CD4-positive, alpha-beta T cell treated with Interleukin-12 subunit alpha and Interleukin-12 subunit beta, for 1 hour (primary cell): ENCODE results near the gene MYPN.

Experiments used
- DNase-seq: peaks from one replicate; pipeline ENCODE4 v3.0.0-alpha.2; 2020

The MYPN gene

DNA sequence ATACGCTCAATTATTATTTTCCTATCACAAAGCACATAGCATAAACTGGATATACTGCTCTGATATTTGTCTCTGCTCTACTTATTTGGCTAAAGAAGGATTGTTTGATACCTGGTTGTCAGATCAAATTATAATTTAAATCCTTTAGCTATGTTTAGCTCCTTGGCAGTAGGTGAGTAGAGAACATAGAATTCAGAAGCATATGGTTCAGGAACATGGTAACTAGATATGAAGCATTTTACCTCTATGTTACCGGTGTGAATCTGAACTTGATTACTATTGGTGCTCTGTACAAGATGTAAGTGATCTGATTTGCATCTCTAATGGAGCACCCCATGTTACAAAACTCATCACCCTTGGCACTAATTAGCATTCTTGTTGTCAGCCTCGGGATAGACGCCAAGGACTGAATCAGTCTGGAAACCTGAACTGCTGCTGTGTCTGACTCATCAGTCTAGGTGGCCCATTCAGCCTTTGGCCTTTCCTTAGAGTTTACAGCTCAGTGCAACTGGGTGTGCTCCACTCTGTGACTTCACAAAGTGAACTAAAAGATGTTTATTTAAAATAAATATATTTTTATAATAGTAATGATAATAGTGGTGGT is 12.3 kb upstream of the MYPN start:
- DNase-seq: no peak

DNA sequence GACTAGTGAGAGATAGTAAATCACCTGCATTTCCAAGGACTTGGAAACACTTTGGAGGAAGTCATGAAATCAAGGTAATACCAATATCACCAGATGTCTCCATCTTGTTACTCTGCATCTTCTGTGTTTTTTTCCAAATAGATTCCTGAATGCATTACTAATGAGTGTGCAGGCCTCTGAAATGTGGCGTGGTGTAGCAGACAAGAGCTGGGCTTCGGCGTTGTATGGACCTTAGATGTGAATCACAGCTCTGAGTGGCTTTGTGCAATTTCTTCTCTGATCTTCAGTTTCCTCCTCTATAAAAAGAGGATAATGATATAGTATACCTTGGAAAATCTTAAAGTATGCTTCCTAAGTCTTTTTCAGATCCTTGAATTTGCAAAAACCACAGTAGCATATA is 9.6 kb upstream of the MYPN start:
- DNase-seq: no peak

DNA sequence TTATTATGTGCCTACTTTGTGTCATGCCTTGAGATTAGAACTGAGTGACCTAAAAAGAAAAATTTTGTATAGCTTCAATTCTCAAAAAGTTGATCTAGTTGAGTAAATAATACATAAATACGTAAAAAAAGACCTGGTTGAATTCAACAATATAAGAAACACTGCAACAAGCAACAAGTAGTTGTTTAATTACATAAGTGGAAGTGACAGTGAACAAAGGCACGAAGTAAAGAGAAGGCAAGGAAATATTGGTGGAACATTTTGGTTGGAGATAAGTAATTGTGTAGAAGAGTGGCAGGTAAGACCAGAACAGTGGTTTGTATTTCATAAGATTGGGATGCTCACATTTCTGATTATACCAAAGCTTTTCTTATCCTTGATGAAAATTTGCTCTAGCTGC is 8.2 kb upstream of the MYPN start:
- DNase-seq: no peak

DNA sequence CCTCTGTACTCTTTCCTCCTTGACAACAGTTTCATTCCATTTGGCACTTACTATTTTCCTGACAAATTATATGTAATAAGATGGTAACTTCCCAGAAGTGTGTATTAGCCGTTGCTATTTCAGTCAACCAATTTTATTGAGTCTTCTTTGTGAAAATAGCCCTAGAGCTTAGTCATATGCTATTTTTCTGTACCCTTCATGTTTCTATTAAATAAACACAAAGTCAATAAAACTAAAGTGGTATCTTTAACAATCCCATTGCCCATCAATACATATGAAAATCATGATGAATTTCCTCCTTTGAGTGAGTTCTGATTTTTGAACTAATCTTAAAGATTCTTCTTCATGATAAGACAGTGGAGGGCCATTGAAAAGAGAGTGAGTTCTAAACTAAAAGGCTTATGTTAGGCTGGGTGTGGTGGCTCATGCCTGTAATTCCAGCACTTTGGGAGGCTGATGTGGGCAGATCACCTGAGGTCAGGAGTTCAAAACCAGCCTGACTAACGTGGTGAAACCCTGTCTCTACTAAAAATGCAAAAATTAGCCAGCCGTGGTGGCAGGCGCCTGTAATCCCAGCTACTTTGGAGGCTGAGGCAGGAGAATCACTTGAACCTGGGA is 5.9 kb upstream of the MYPN start:
- no peak for DNase-seq

DNA sequence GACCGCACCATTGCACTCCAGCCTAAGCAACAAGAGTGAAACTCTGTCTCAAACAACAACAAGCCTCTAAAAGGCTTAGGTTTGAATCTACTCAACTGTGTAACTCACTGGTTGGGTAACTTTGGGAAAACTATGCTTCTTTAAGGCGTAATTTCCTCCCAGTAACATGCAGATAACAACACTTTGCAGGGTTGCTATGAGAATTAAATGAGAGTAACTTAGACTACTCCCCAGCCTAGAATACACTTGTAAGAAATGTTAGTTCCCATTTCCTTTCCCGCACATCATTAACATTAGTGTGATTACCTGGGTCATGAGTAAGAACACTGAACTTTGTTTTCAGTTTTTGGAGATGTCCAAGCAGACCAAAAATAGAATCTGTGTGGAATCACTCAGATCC is 5.4 kb upstream of the MYPN start:
- no peak for DNase-seq

DNA sequence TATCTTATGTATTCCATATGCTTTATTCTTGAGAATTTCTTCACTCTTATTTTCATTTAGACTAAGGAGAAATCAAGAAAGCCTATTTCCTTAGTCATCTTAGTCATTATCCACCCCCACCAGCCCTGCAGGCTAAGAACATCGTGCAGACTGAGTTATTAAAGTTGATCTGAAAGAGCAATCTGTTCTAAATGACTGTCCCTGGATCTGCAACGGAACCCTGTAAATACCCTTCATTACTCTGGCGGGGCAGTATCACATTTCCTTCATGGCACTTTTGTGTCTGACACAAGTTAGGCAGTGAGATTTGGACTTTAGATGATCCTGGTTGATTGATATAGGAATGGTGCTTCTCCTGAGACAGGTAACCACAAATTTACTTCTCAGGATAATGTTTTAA is 3.5 kb upstream of the MYPN start:
- DNase-seq: no peak

DNA sequence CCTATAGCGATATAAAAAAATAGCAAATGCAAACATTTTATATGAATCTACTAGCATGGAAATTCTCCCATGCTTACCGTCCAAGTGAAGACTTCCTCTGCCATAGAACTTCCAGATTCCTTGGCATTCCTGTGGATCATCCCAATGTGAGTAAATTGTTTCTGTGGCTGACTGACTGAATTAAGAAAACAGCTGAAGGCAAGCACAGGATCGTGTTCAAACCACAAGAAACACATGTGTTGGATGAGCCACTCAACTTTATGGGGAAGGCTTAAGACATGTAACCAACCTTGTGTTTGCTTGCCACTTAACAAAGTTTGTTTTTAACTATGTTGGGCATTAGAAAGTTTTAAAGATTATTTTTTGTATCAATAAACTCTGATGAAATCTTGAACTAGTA is 2.6 kb upstream of the MYPN start:
- DNase-seq: no peak

DNA sequence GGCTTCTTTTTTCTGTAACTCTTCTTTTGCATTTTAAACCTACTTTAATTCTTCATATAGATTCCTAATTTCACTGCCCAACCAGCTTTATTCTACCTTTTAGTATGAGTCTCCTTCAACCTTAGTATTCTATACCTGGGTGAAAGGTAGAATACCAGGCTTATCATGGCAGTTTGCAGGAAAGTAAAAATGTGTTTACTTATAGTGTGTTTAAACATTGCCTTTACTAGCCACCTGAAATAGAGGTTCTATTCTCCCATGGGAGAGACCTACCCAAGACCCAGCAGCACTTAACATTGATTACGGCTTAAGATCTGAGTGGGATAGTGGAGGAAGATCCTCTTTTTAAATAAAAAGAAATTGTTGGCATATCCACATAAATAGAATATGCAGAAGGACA is 1.6 kb upstream of the MYPN start:
- no peak for DNase-seq

DNA sequence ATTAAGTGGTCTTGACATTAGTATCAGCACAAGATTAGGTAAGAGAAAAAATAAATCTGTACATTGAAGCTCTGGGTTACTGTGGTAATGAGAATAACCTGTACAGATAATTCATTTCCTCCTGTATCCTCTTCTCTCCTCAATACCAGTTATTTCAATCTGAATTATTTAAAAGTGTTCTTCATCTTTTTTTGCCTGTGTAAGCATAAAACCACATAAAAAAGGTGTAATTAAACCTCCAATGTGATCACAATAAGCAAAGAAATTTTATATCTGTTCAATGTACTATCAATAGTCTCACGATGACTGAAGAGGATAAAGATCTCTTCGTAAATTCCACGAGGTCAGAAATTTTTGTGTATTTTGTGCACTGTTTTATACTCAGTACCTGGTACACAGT is 1.2 kb upstream of the MYPN start:
- DNase-seq: no peak

DNA sequence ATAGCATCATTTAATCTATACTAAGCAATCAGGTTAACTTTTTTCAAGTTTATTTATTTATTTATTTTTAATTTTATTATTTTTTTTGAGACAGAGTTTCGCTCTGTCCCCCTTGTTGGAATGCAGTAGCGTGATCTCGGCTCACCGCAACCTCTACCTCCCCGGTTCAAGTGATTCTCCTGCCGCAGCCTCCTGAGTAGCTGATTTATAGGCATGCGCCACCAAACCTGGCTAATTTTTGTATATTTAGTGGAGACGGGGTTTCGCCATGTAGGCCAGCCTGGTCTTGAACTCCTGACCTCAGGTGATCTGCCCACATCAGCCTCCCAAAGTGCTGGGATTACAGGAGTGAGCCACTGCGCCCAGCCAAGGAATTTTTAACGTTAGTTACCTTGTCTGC is 635 bp upstream of the MYPN start:
- no peak for DNase-seq

DNA sequence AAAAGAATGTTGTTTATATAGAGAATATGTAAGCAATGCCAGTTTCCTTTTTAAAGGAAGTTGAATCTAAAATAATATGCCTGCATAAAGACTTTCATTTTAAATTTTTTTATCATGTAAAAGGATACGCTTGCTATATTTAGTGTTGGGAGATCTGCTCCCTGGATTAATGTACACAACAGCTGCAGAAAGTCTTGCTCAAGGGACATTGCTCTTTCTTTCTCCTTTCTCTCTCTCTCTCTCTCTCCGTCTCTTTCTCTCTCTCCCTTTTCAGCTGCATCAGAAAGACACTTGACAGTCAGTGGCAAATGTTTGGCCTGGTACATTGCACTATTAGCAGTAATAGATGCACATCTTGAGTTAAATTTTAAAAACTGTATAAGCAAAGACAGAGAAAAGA is 739 bp downstream of the MYPN start:
- no peak for DNase-seq

DNA sequence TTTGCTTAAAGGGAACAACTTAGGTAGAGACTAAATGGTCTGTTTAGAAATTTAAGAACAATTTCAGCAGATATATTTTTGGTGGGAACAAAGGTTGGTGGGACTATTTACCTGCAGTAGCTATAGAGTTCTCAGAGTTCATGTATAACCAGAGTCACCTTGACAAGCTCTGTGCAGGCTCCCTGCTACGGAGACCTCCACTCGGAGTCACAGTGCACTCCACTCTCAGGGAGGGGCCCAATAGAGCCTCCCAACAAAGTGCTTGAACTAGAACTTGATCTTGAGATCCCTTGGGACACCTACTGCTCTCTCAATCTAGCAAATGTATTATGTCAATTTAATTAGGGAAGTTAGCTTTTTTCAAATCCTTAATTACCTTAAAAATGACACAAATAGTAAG is 2.3 kb downstream of the MYPN start:
- no peak for DNase-seq

DNA sequence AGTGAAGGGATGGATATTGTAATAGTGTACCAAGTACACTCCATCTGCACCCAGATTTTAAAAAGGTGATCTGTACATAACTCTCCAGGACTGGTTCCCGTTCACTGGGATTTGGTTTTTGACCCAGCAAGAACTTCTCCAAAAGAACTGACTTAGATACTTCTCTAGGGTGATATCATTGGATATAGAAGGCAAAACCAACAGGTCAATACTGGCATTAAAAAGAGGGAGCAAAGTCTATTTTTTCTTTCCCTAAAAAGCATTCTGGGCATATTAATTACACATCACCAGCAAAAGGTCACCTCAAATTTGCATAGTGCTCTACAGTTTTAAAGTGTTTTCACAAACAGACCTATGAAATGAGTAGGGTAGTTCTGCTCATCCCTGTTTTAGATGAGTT is 3.5 kb downstream of the MYPN start:
- DNase-seq: no peak

DNA sequence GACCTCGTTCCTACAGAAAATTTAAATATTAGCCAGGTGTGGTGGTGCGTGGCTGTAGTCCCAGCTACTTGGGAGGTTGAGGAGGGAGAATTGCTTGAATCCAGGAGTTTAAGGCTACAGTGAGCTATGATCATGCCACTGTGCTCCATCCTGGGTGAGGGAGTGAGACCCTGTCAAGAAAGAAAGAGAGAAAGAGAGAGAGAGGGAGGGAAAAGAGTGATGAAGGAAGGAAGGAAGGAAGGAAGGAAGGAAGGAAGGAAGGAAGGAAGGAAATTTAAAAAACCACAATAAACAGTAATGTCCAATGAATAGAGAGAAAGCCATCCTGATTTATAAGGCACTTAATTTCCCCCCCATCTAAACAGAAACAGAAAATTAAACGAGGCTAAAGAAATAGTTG is 9.4 kb downstream of the MYPN start:
- DNase-seq: no peak

DNA sequence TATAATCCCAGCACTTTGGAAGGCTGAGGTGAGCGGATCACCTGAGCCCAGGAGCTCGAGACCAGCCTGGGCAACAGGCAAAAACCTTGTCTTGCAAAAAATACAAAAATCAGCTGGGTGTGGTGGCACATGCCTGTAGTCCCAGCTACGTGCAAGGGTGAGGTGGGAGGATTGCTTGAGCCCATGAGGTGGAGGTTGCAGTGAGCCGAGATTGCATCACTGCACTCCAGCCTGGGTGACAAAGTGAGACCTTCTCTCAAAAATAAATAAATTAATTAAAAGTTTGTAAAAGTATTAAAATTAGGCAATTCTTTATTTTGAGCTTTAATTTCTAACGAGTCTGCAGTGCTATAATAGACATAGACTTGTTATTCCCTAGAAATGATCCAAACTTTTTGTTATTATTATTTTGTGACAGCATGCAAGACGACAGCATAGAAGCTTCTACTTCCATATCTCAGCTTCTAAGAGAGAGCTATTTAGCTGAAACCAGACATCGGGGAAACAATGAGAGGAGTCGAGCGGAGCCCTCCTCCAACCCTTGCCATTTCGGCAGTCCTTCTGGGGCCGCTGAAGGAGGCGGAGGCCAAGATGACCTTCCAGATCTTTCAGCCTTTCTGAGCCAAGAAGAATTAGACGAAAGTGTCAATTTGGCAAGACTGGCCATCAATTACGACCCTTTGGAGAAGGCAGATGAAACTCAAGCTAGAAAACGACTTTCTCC is 11.9 kb downstream of the MYPN start:
- no peak for DNase-seq

DNA sequence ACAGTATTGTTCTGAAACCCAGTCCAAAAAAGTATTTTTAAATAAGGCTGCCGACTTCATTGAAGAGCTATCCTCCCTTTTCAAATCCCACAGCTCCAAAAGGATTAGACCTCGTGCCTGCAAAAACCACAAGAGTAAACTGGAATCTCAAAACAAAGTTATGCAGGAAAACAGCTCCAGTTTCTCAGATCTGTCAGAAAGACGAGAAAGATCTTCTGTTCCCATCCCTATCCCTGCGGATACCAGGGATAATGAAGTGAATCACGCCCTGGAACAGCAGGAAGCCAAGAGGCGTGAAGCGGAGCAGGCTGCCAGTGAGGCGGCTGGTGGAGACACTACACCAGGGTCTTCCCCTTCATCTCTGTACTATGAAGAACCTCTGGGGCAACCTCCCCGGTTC is 12.6 kb downstream of the MYPN start:
- DNase-seq: no peak

DNA sequence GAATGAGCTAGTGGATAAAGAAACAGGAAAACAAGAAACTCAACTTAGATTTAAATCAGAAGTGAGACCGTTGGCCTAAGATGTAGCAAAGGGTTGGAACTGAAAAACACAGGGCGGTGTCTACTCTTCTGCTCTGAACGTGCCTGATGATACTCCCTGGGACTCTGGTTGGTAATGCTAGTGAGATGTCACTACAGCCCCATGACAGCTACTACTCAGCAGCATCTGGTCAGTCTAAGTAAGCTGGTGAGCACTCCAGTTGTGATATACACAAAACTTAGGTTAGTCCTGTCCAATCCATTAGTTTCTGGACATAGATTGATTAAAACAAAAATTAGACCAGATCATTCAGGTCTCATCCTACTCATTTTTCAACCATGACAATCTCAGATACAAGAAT is 15.4 kb downstream of the MYPN start:
- DNase-seq: no peak

DNA sequence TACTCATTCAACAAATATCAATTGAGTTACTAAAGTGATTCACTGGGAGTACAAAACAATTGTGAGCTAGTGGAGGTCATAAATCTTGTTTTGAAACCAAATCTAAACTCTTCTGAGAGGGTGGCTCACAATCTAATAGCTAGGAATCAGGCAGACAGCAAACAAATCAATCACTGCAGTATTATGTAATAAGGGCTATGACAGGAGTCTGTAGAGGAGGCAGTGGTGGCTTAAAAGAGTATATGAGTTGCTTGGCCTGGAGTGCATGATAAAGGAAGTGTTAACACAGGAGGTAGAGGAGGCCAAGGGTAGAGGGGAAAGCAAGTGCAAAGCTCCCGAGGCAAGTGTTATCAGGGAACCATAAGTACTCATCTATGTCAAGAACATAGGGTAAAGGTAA is 16.5 kb downstream of the MYPN start:
- no peak for DNase-seq

DNA sequence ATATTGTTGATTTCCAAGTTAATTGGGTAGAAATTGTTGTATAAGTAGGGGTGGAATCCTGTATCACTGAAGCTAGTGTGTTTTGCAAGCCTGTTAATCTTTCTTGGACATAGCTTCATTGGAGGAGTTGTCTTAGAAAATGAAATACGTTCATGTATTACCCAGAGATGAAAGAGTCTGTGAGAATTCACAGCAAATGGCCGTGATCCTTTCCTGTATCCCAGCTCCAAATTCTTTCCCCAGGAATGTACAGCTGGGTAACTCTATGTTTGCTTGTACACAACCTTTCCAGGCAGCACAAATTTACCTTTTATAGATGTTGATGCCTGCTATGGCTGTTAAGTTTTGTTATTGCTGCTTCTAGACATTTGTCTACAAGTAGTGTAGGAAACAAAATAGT is 18.7 kb downstream of the MYPN start:
- no peak for DNase-seq

DNA sequence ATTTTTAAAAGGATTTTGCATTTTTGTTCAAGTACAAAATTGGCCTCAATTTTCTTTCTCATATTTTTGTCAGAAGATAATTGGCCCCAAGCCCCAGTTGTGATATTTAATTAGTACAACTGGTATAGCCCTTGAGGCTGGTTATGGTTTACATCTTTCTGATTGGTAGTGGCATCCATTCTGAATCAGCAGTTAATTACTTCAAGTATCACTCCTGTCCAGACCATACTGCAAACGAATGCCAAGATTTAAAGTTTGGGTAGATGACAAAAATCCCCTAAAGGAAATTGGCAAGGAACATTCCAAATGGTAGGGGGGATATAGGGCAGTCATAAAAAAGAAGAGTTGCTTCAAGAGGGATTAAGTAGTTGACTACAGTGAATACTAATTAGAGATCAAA is 23.1 kb downstream of the MYPN start:
- DNase-seq: no peak

DNA sequence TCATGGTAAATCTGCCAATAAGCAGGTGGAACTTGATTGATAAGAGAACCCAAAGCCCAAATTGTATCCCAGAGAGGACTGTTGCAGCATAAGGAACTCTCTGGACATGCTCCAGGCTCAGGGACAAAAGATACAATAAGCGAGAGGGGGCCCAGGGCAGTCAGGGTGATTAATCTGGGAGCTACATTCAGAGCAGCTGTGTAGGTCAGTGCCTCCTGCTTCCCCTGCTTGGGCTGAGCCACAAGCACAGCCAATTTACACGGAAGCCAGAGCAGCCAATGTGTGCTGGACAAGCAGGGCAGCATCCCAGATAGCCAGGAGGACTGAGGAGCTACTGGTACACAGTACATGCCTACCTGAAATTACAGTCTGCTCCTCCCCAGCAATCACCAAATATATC is 24.2 kb downstream of the MYPN start:
- no peak for DNase-seq

DNA sequence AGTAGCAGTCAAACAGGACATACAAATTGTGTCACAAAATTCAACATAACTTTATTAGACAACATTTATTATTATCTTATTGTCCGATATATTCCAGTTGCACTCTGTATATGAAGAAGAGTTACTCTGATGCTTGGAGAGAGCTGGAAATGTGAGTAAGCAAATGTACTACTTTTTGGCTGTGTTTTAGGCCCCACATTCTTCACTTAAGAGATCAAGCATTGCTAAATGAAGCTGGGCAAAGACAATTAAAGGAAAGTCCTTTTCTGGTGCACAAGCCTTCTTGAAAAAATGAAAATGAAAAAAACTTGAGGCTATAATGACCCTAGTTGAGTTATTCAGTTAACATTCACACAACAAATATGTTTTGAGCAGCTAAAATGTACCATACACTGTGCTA is 26.1 kb downstream of the MYPN start:
- no peak for DNase-seq

DNA sequence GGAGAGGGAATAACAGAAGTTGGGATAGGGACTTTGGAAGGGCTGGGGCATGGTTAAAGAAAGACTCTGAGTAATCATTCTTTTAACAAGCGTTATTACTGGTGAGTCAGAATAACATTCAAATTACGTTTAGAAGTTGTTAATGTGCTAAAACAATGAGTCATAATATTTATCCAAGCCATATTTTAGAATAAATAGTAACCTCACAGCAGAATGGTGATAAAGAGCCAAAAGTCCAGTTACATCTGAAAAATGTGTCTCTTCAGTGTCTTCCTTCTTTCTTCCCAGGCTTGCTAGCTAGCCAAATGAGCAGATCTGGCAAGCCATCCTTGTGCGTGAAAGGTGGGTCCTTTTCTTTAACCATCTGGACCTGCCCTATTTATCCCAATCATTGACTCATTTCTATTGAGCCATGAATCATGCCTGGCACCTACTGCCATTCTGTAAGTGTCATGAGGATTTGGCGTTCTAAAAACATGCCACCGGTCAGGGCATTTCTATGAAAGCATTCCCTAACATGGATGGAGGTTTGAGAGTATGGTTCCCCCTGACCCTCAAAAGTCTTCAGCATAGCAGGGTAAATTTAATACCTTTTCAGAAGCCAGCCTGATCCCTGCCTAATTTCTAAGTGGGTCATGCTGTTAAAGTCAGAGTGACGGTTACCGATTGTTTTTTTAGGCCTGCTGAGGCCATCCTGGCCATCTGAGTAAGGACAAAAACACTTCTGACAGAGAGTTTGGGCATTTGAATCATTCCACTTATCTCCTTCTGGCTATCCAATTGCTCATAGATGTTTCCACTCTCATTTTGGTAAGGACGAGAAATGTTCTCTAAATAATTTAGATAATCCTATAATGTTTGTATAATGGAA is 26.9 kb downstream of the MYPN start:
- no peak for DNase-seq

DNA sequence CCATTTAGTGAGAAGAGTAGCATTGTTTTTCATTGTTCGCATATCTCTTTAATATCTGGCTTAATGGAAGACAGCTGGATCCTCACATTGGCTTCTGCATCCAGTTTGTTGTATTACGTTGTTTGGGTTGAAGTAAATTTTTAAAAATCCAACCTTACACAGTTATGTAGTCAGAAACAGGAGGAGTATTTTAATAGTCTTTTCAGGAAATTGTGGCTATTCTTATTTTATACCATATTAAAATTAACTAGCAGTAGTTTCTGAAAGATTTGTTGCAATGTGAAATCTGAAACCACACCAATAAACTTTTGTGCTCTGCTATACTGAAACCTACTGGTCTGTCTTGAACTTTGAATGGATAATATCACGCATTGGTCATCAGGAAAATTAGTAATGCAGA is 27.9 kb downstream of the MYPN start:
- DNase-seq: no peak
